Body of pancreas (tissue), 4 donors: ENCODE measurements around the gene RAMP1. TPM values are rescaled to one million over a fixed set of nuclear protein-coding genes. Genes with fewer than 3 reads are reported as not detected.

Experiments
- ATAC-seq: fragments of 150-250 bp; one replicate; pipeline ENCODE4 v1.9.1; 2016
- DNase-seq, 4 donors: peaks; one replicate each; pipeline ENCODE4 v3.0.0-alpha.2; 2019
- H3K27ac ChIP-seq, 4 donors: fragments of 200-600 bp; sonication (generic); 1 replicate in 3 of 4; 2 replicates in 1 of 4; pipeline versions ENCODE4 v1.5.1 to v1.6.1; 2016 to 2019; ENCODE audit warnings: mild to moderate bottlenecking in 1 of 4, mixed read lengths in 1 of 4, moderate library complexity in 1 of 4
- H3K27me3 ChIP-seq, 2 donors: fragments of 200-600 bp; sonication (generic); one replicate each; pipeline ENCODE4 v1.6.0; 2016; ENCODE audit warnings: mild to moderate bottlenecking in 1 of 2
- H3K36me3 ChIP-seq, 2 donors: fragments of 200-600 bp; sonication (generic); replicated peaks in 1 of 2; 2 replicates each; pipeline ENCODE4 v1.5.1; 2016; ENCODE audit warnings: low read depth in 2 of 2; ENCODE audit not compliant: insufficient read depth in 1 of 2
- H3K4me1 ChIP-seq: fragments of 200-600 bp; sonication (generic); one replicate; pipeline ENCODE4 v1.6.0; 2016
- H3K4me3 ChIP-seq, 2 donors: fragments of 200-600 bp; sonication (generic); 1 replicate in 1 of 2; 2 replicates in 1 of 2; pipeline ENCODE4 v1.5.1; 2016 to 2019
- H3K9me3 ChIP-seq, 3 donors: fragments of 200-600 bp; sonication (generic); 1 replicate in 2 of 3; 2 replicates in 1 of 3; pipeline ENCODE4 v1.5.1; 2016
- CTCF ChIP-seq, 7 experiments: fragments of 450-650 bp in 4 of 7; fragments of 200-600 bp in 3 of 7; sonication (generic) in 3 of 7; IDR thresholded peaks; one replicate each; pipeline ENCODE4 v1.5.1; 2016 to 2019; ENCODE audit warnings: antibody characterized with exemption in 7 of 7
- POLR2A ChIP-seq, 3 donors: fragments of 450-650 bp; IDR thresholded peaks; one replicate each; pipeline ENCODE4 v1.6.1; 2016; ENCODE audit warnings: antibody characterized with exemption in 3 of 3, mild to moderate bottlenecking in 2 of 3
- WGBS, 2 donors: methylation state at CpG; one replicate each; pipeline ENCODE4 v1.1.5; 2017; 5-methylcytosine and 5-hydroxymethylcytosine counted together
- intact Hi-C: fragments of 100-400 bp; cut with DNase I; formaldehyde crosslinking; loops from one replicate; pipeline ENCODE4 v1.15.1; 2023
- total RNA-seq, 2 donors: library from RNA; depleted of rRNA; stranded (reverse); fragments of >200 nt; gene quantifications; one replicate each; pipeline ENCODE4 v1.1.0, GENCODE V29; 2016

Gene RAMP1
- total RNA-seq, 2 donors from 2014 or later, result 74.2 to 85.4 TPM

GRCh38 chr2:237894986-237895543, 35.6 kb downstream of the RAMP1 start:
- Histone ChIP-seq H3K4me3 (no peak overlapping the region), H3K4me1 (peaks cover 63% of the 10 kb centered on the region), H3K36me3 (no peaks in the 10 kb centered on the region), H3K9me3 (no peaks in the 10 kb centered on the region), H3K27ac (peak overlapping the region in 3 of 4 donors; percentile 25 to 72 (median 39)), H3K27me3 (no peaks in the 10 kb centered on the region)
- 85 to 90% methylated on average over 8 to 12 of the region's 12 CpGs for WGBS, 2 donors
- ATAC-seq, result no peak
- DNase-seq, result peak in 1 of 4 donors; percentile 9
- intact Hi-C loops, result no loop called here
- no peak for TF ChIP-seq POLR2A (IDR thresholded peaks at IDR 0.05)
- no peak for TF ChIP-seq CTCF (IDR thresholded peaks at IDR 0.05)

DNA sequence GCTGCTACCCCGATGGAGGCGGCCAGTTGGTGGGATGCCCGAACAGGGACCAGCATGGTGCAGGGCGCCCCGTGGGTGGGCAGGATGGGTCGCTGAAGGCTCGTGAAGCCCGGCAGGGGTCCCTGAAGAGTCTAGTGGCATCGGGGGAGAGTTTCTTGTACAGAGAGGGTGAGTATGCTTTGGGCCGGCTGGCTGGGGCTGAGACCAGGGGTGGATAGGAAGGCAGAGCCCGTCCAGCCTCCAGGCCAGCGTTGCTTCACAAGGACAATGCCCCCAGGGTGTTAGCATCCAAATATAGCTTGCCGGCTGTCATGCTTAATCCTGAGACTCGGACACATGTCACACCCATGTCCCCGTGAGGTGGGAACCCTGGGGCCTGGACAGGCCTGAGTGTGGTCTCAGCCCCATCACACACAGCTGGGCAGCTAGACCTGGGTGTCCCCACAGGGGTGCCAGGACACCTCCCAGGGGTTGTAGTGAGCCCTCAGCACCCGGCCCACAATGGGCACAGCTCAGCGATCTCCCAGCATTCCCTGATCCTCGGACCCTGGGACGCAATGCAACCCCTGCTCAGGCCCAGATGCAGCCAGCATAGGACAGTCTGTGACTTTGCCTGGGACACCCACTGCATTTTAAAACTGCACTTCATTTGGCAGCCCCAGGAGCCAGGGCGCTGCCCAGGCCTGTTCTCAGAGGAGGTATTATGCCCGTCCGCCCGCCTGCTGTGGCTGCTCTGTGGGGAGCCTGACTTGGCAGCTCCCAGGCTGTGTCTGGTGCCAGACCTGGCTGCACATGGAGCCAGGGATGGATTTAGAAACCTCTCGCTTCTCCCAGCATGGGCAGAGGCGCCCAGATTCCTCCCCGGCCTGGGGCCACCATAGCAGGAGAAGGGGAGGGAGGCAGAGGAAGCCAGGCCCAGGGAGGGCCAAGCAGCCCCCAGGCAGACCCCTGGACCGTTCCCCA, 36.4 kb downstream of the RAMP1 start:
- H3K27me3 ChIP-seq, result no peaks in the 10 kb centered on the region
- H3K27ac ChIP-seq, result peak overlapping the region; percentile 25 to 72 (median 38)
- intact Hi-C loops, result no loop called here
- H3K4me1 ChIP-seq, result peaks cover 63% of the 10 kb centered on the region
- no peak for TF ChIP-seq CTCF (IDR thresholded peaks at IDR 0.05)
- TF ChIP-seq POLR2A (IDR thresholded peaks at IDR 0.05), result no peak
- H3K4me3 ChIP-seq, result no peak overlapping the region
- peak; percentile 52 for ATAC-seq
- no peaks in the 10 kb centered on the region for H3K9me3 ChIP-seq
- peak; percentile 35 to 67 (median 50) for DNase-seq
- no peaks in the 10 kb centered on the region for H3K36me3 ChIP-seq
- WGBS, 2 donors, result 76 to 91% methylated on average over 13 to 26 of the region's 27 CpGs

DNA sequence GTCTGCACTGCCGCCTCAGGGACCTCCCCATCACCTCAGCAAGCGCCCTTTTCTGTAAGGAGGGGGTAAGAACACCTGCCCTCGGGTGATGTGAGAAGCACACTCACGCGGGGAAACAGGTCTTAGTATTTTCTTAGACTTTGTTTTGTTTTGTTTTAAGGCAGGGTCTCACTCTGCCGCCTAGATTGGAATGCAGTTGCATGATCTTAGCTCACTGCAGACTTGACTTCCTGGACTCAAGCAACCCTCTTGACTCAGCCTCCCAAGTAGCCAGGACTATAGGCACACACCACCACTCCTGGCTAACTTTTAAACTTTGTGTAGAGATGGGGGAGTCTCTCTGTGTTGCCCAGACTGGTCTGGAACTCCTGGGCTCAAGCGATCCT, 37.1 kb downstream of the RAMP1 start:
- intact Hi-C loops, result no loop called here
- H3K4me1 ChIP-seq, result peaks cover 63% of the 10 kb centered on the region
- WGBS, 2 donors, result 84 to 95% methylated on average over 7 of the region's 7 CpGs
- H3K27me3 ChIP-seq, result no peaks in the 10 kb centered on the region
- DNase-seq, result no peak
- H3K9me3 ChIP-seq, result no peaks in the 10 kb centered on the region
- TF ChIP-seq POLR2A (IDR thresholded peaks at IDR 0.05) (no peak), CTCF (IDR thresholded peaks at IDR 0.05) (no peak)
- H3K27ac ChIP-seq, result peak overlapping the region in 3 of 4 donors; percentile 25 to 72 (median 39)
- H3K36me3 ChIP-seq, result no peaks in the 10 kb centered on the region
- no peak for ATAC-seq
- no peak overlapping the region for H3K4me3 ChIP-seq

- Histone ChIP-seq H3K9me3 (no peaks in the 10 kb centered on the region), H3K27ac (peak overlapping the region in 2 of 4 donors; percentile 25 to 72), H3K27me3 (no peaks in the 10 kb centered on the region), H3K36me3 (no peaks in the 10 kb centered on the region), H3K4me1 (peaks cover 61% of the 10 kb centered on the region), H3K4me3 (no peak overlapping the region)
- TF ChIP-seq CTCF (IDR thresholded peaks at IDR 0.05) (no peak), POLR2A (IDR thresholded peaks at IDR 0.05) (no peak)
- ATAC-seq (no peak), DNase-seq (peak in 1 of 4 donors; percentile 6)
- 84 to 94% methylated on average over 5 to 10 of the region's 10 CpGs for WGBS, 2 donors
- intact Hi-C loops, result no loop called here
These were observed 37.5 kb downstream of the RAMP1 start for GRCh38 chr2:237896956-237897355.
